ENCODE results near the gene TNRC6C. TPM values are rescaled to one million over a fixed set of nuclear protein-coding genes. Genes with fewer than 3 reads are reported as not detected.

Gene TNRC6C
- total and polyA plus RNA-seq, 2 of the 13 experiments (the other 11 are each of a cell fraction or from before 2014, with no cell fraction given): 0.66 to 4.9 TPM

DNA sequence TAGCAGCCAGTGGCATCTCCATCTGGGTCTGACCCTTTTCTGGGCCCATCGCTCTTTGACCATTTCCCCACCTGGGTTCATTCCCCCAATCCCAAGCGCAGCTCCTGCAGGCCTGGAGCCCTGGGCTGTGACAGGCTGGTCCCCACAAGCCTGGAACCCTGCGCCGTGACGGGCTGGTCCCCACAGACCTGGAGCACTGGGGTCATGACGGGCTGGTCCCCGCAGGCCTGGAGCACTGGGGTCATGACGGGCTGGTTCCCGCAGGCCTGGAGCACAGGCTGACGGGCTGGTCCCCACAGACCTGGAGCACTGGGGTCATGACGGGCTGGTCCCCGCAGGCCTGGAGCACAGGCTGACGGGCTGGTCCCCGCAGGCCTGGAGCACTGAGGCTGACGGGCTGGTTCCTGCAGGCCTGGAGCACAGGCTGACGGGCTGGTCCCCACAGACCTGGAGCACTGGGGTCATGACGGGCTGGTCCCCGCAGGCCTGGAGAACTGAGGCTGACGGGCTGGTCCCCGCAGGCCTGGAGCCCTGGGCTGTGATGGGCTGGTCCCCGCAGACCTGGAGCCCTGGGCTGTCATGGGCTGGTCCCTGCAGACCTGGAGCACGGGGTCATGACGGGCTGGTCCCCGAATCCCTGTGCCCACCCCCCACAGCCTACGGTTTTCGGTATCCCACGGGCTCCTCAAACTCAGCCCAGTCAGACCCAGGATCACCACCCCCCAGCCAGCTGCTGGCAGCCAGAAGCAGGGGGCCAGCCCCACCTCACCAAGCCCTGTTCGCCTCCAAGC lies 153.4 kb downstream of the TNRC6C start (continued):
- TF ChIP-seq, protein P1, sequence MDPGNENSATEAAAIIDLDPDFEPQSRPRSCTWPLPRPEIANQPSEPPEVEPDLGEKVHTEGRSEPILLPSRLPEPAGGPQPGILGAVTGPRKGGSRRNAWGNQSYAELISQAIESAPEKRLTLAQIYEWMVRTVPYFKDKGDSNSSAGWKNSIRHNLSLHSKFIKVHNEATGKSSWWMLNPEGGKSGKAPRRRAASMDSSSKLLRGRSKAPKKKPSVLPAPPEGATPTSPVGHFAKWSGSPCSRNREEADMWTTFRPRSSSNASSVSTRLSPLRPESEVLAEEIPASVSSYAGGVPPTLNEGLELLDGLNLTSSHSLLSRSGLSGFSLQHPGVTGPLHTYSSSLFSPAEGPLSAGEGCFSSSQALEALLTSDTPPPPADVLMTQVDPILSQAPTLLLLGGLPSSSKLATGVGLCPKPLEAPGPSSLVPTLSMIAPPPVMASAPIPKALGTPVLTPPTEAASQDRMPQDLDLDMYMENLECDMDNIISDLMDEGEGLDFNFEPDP (CRISPR knock-in tag; conservative IDR thresholded peaks at IDR 0.05): 0 out of 2 replicates have a peak, but pooled peaks have one; percentile 44
- TF ChIP-seq SMAD1 (CRISPR knock-in tag; IDR thresholded peaks at IDR 0.05; ENCODE audit: borderline replicate concordance, low read depth) (no peak), NFKBIZ (CRISPR knock-in tag; IDR thresholded peaks at IDR 0.05) (no peak), ZBTB49 (CRISPR knock-in tag; IDR thresholded peaks at IDR 0.05; ENCODE audit: borderline replicate concordance) (no peak), SALL2 (CRISPR knock-in tag; IDR thresholded peaks at IDR 0.05) (no peak), ZNF563 (CRISPR knock-in tag; IDR thresholded peaks at IDR 0.05) (0 out of 2 replicates have a peak, but pooled peaks have one; percentile 15), ZXDC (CRISPR knock-in tag; IDR thresholded peaks at IDR 0.05) (no peak), RBFOX2 (IDR thresholded peaks at IDR 0.05; ENCODE audit: low read depth, low read length) (peak; percentile 51), SMC3 (IDR thresholded peaks at IDR 0.05; ENCODE audit: low read length) (no peak), KDM5B (CRISPR knock-in tag; IDR thresholded peaks at IDR 0.05; ENCODE audit: borderline replicate concordance) (0 out of 2 replicates have a peak, but pooled peaks have one; percentile 10), ZNF331 (CRISPR knock-in tag; IDR thresholded peaks at IDR 0.05) (no peak), ZNF589 (CRISPR knock-in tag; conservative IDR thresholded peaks at IDR 0.05) (0 out of 2 replicates have a peak, but pooled peaks have one; percentile 7), SAP130 (CRISPR knock-in tag; IDR thresholded peaks at IDR 0.05; ENCODE audit: low read depth) (no peak), CENPBD1 (CRISPR knock-in tag; IDR thresholded peaks at IDR 0.05; ENCODE audit: borderline replicate concordance, low read depth) (no peak), FUBP1 (CRISPR knock-in tag; IDR thresholded peaks at IDR 0.05; ENCODE audit: borderline replicate concordance) (no peak)
- TF ChIP-seq, protein P2, sequence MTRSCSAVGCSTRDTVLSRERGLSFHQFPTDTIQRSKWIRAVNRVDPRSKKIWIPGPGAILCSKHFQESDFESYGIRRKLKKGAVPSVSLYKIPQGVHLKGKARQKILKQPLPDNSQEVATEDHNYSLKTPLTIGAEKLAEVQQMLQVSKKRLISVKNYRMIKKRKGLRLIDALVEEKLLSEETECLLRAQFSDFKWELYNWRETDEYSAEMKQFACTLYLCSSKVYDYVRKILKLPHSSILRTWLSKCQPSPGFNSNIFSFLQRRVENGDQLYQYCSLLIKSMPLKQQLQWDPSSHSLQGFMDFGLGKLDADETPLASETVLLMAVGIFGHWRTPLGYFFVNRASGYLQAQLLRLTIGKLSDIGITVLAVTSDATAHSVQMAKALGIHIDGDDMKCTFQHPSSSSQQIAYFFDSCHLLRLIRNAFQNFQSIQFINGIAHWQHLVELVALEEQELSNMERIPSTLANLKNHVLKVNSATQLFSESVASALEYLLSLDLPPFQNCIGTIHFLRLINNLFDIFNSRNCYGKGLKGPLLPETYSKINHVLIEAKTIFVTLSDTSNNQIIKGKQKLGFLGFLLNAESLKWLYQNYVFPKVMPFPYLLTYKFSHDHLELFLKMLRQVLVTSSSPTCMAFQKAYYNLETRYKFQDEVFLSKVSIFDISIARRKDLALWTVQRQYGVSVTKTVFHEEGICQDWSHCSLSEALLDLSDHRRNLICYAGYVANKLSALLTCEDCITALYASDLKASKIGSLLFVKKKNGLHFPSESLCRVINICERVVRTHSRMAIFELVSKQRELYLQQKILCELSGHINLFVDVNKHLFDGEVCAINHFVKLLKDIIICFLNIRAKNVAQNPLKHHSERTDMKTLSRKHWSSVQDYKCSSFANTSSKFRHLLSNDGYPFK (CRISPR knock-in tag; IDR thresholded peaks at IDR 0.05; ENCODE audit: borderline replicate concordance): no peak
